Pancreas (tissue), 10 donors: ENCODE measurements around the gene MYO10. TPM values are rescaled to one million over a fixed set of nuclear protein-coding genes. Genes with fewer than 3 reads are reported as not detected.

Experiments
- ATAC-seq, 4 donors: fragments of 200-7000 bp; cut with Tn5 transposase; one replicate each; pipeline versions ENCODE4 v1.8.0 to v1.9.1; 2020; ENCODE audit warnings: mild to moderate bottlenecking in 4 of 4, moderate library complexity in 4 of 4
- DNase-seq, 6 donors: peaks; one replicate each; pipeline ENCODE4 v3.0.0-alpha.2; 2020
- FAIRE-seq: peaks from 2 replicates; lab custom pipeline; 2012; peaks lifted over from hg19 to GRCh38; lab: Jason Lieb, UNC
- H3K27ac ChIP-seq, 4 donors: fragments of 200-600 bp; sonication (generic); 1 replicate in 3 of 4; 2 replicates in 1 of 4; pipeline versions ENCODE4 v1.5.0 to v1.8.0; 2020
- H3K27me3 ChIP-seq, 4 donors: fragments of 200-600 bp; one replicate each; pipeline ENCODE4 v1.8.0; 2021
- H3K36me3 ChIP-seq, 3 donors: fragments of 200-600 bp; sonication (generic) in 1 of 3; one replicate each; pipeline versions ENCODE4 v1.5.0 to v1.8.0; 2020 to 2021
- H3K4me1 ChIP-seq, 3 donors: fragments of 200-600 bp; one replicate each; pipeline ENCODE4 v1.8.0; 2021
- H3K4me3 ChIP-seq, 4 donors: fragments of 200-600 bp; sonication (generic) in 2 of 4; one replicate each; pipeline versions ENCODE4 v1.5.0 to v1.8.0; 2020 to 2021
- H3K9me3 ChIP-seq, 4 donors: fragments of 200-600 bp; one replicate each; pipeline ENCODE4 v1.8.0; 2021
- CTCF ChIP-seq, 4 donors: fragments of 200-600 bp; sonication (generic) in 3 of 4; IDR thresholded peaks; one replicate each; pipeline versions ENCODE4 v1.5.0 to v1.8.0; 2021; ENCODE audit warnings: antibody characterized with exemption in 4 of 4
- WGBS, 2 donors: extraction: QIAGEN DNeasy Blood & Tissue Kit; methylation state at CpG; one replicate each; pipeline ENCODE4 v1.1.7; 2013; 5-methylcytosine and 5-hydroxymethylcytosine counted together
- intact Hi-C, 3 donors: fragments of 100-400 bp; cut with DNase I; formaldehyde crosslinking; loops; one replicate each; pipeline versions ENCODE4 v1.11.1 to v1.14.2; 2022
- polyA plus RNA-seq, 2 donors: library from polyadenylated mRNA; stranded (reverse); fragments of 200-250 nt; gene quantifications; one replicate each; pipeline ENCODE4 v1.2.3, GENCODE V29; 2013
- total RNA-seq, 6 donors: library from RNA; stranded (reverse); fragmentation: NEBNext Ultra II Directional in 4 of 6; extraction: Animal tissue kit (Norgen Biotek cat#: 25700) in 4 of 6; gene quantifications; one replicate each; pipeline versions ENCODE4 v1.2.1 to v1.2.4, GENCODE V29; 2021 to 2023
- donor health status: healthy with polysubstance abuse.
- donor health status: DM: no; HTN: no; CAD: no; lungs with moderate emphysema.
- donor health status: DM: no; HTN: no; CAD: no.
- donor health status: control.
- donor health status: control.
- donor health status: Bipolar disorder and iron deficiency.
- donor health status: DM: yes; HTN: yes; CAD: no.
- donor health status: DM: no; HTN: no; CAD: no.
- donor health status: DM: no; HTN: no; CAD: no.
- donor health status: DM: yes; HTN: yes; CAD: no.

MYO10 gene
- total and polyA plus RNA-seq, 8 donors: 11.5 to 47.3 (median 34.8) TPM

- 79 to 81% methylated on average over 26 of the region's 26 CpGs for WGBS, 2 donors
- ATAC-seq (no peak), FAIRE-seq (no peak), DNase-seq (no peak)
- peaks cover 0 to 23% (median 0%) of the 10 kb centered on the region in 3 donors for H3K36me3 ChIP-seq
- H3K4me1 ChIP-seq: peaks cover 0 to 17% (median 7%) of the 10 kb centered on the region in 3 donors
- H3K27me3 ChIP-seq: no peaks in the 10 kb centered on the region
- H3K9me3 ChIP-seq: no peaks in the 10 kb centered on the region
- TF ChIP-seq CTCF (IDR thresholded peaks at IDR 0.05): no peak
- H3K27ac ChIP-seq: no peak overlapping the region
- intact Hi-C loops: loop anchor here in 1 of 3 donors (5.0 to 10.0 kb wide), 3 partner anchors 90 to 407 kb away; no protein-coding TSS in a partner anchor
- H3K4me3 ChIP-seq: no peak overlapping the region
These were observed 151.0 kb downstream of the MYO10 start for GRCh38 chr5:16784843-16785791.

GRCh38 chr5:16784088-16784487, 152.0 kb downstream of the MYO10 start:
- TF ChIP-seq CTCF (IDR thresholded peaks at IDR 0.05): no peak
- Histone ChIP-seq H3K4me3 (no peak overlapping the region), H3K9me3 (no peaks in the 10 kb centered on the region), H3K27me3 (no peaks in the 10 kb centered on the region), H3K36me3 (peaks cover 0 to 29% (median 0%) of the 10 kb centered on the region in 3 donors), H3K27ac (no peak overlapping the region), H3K4me1 (peaks cover 0 to 11% (median 7%) of the 10 kb centered on the region in 3 donors)
- FAIRE-seq (no peak), DNase-seq (no peak), ATAC-seq (peak in 1 of 4 donors; percentile 14)
- 88 to 90% methylated on average over 9 of the region's 9 CpGs for WGBS, 2 donors
- intact Hi-C loops: loop anchor here in 1 of 3 donors (10.0 kb wide), 1 partner anchor 89 kb away; no protein-coding TSS in a partner anchor

- H3K9me3 ChIP-seq: no peaks in the 10 kb centered on the region
- H3K27ac ChIP-seq: no peak overlapping the region
- DNase-seq (no peak), ATAC-seq (no peak), FAIRE-seq (no peak)
- no peak for TF ChIP-seq CTCF (IDR thresholded peaks at IDR 0.05)
- peaks cover 0 to 7% (median 6%) of the 10 kb centered on the region in 3 donors for H3K4me1 ChIP-seq
- intact Hi-C loops: loop anchor here in 1 of 3 donors (10.0 kb wide), 1 partner anchor 87 kb away; no protein-coding TSS in a partner anchor
- WGBS, 2 donors: 95 to 96% methylated on average over 12 of the region's 12 CpGs
- H3K36me3 ChIP-seq: peaks cover 0 to 33% (median 0%) of the 10 kb centered on the region in 3 donors
- no peak overlapping the region for H3K4me3 ChIP-seq
- H3K27me3 ChIP-seq: no peaks in the 10 kb centered on the region
These were observed 154.1 kb downstream of the MYO10 start for GRCh38 chr5:16781828-16782626.

GRCh38 chr5:16780325-16780724, 155.8 kb downstream of the MYO10 start:
- Histone ChIP-seq H3K27ac (no peak overlapping the region), H3K9me3 (no peaks in the 10 kb centered on the region), H3K4me1 (peaks cover 0 to 7% (median 5%) of the 10 kb centered on the region in 3 donors), H3K4me3 (no peak overlapping the region), H3K27me3 (no peaks in the 10 kb centered on the region), H3K36me3 (peaks cover 0 to 33% (median 0%) of the 10 kb centered on the region in 3 donors)
- 78 to 85% methylated on average over 6 of the region's 6 CpGs for WGBS, 2 donors
- no peak for DNase-seq
- no peak for TF ChIP-seq CTCF (IDR thresholded peaks at IDR 0.05)
- no peak for FAIRE-seq
- ATAC-seq: no peak
- intact Hi-C loops: loop anchor here in 1 of 3 donors (10.0 kb wide), 1 partner anchor 86 kb away; no protein-coding TSS in a partner anchor
